Glutamatergic neuron (in vitro differentiated cells): ENCODE measurements around the gene KCNAB2. TPM values are rescaled to one million over a fixed set of nuclear protein-coding genes. Genes with fewer than 3 reads are reported as not detected.

Experiments
- DNase-seq: peaks from one replicate; pipeline ENCODE4 v3.0.0; 2022
- H3K27ac Mint-ChIP-seq: one replicate; pipeline ENCODE4 v1.8.0; 2020; ENCODE audit warnings: mild to moderate bottlenecking, mixed read lengths, inconsistent platforms; ENCODE audit not compliant: unreplicated experiment
- H3K27me3 Mint-ChIP-seq: one replicate; pipeline ENCODE4 v1.8.0; 2020; ENCODE audit warnings: mild to moderate bottlenecking, moderate library complexity, mixed read lengths, inconsistent platforms; ENCODE audit not compliant: unreplicated experiment
- H3K36me3 Mint-ChIP-seq: one replicate; pipeline ENCODE4 v1.8.0; 2020; ENCODE audit warnings: mild to moderate bottlenecking, mixed read lengths, inconsistent platforms; ENCODE audit not compliant: unreplicated experiment
- H3K4me1 Mint-ChIP-seq: one replicate; pipeline ENCODE4 v1.8.0; 2020; ENCODE audit warnings: mild to moderate bottlenecking, low read depth, mixed read lengths, inconsistent platforms; ENCODE audit not compliant: unreplicated experiment
- H3K4me3 Mint-ChIP-seq: one replicate; pipeline ENCODE4 v1.8.0; 2020; ENCODE audit warnings: mild to moderate bottlenecking, mixed read lengths, inconsistent platforms; ENCODE audit not compliant: unreplicated experiment
- H3K9me3 Mint-ChIP-seq: one replicate; pipeline ENCODE4 v1.8.0; 2020; ENCODE audit warnings: mild to moderate bottlenecking, moderate library complexity, mixed read lengths, inconsistent platforms; ENCODE audit not compliant: unreplicated experiment
- CTCF ChIP-seq: fragments of 200-600 bp; sonication (generic); IDR thresholded peaks from one replicate; pipeline ENCODE4 v1.5.0; 2021; ENCODE audit not compliant: partially characterized antibody, unreplicated experiment
- total RNA-seq: library from RNA; stranded (reverse); fragmentation: NEBNext Ultra II Directional; extraction: Animal tissue kit (Norgen Biotek cat#: 25700); gene quantifications from one replicate; pipeline ENCODE4 v1.2.1, GENCODE V29; 2021; ENCODE audit not compliant: unreplicated experiment

Gene KCNAB2
- total RNA-seq, 1 donor from 2014 or later: 20.4 TPM

DNA sequence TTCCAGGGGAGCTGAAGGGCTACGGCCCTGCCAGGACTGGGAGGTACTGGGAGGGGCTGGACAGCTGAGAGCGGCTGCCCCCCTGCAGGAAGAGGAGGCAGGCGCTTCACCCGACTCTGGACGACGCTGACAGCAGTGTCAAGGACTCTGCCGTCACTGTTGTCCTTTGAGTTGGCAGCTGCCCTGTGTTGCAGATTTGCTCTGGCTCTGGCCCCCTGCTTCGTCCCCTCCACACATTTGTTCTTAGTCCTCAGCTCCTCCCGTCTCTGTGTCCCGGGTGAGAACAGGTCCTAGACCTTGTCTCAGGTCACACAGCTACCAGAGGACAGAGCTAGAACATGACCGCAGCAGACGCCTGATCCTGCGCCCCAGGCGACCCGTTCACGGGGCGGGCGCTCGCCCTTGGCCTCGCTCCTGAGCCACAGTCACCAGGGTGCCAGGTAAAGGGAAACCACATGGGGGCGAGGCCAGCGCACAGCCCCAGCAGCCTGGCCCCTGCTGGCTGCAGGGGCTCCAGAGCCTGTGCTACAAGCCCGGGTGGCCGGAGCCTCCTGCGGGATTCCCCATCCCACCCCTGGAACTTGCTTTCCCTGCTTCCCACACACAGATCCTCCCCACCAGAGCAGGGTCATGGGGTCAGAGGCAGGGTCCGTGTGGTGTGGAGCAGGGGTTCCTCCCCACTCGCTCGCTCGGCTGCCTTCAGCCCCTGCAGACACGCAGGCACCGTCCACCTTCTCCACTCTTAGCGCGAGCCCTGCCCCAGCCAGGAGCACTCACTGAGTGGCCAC, 42.8 kb upstream of the KCNAB2 start:
- DNase-seq: peak; percentile 19
- Mint-ChIP-seq H3K4me1 (peaks cover 21% of the 10 kb centered on the region), H3K4me3 (peak overlapping the region; percentile 56), H3K27me3 (peaks cover 9% of the 10 kb centered on the region), H3K36me3 (no peaks in the 10 kb centered on the region), H3K27ac (peak overlapping the region; percentile 76), H3K9me3 (peaks cover 1% of the 10 kb centered on the region)
- TF ChIP-seq CTCF: no peak

- Mint-ChIP-seq H3K4me1 (peaks cover 21% of the 10 kb centered on the region), H3K36me3 (no peaks in the 10 kb centered on the region), H3K27me3 (peaks cover 7% of the 10 kb centered on the region), H3K27ac (peak overlapping the region; percentile 76), H3K4me3 (peak overlapping the region; percentile 70), H3K9me3 (peaks cover 1% of the 10 kb centered on the region)
- peak; percentile 35 for DNase-seq
- no peak for TF ChIP-seq CTCF
Measured at GRCh38 chr1:6003568-6004411, 41.9 kb upstream of the KCNAB2 start.

GRCh38 chr1:6004412-6005123, 41.1 kb upstream of the KCNAB2 start:
- Mint-ChIP-seq H3K4me3 (peak overlapping the region; percentile 70), H3K27ac (peak overlapping the region; percentile 76), H3K9me3 (peaks cover 2% of the 10 kb centered on the region), H3K4me1 (peaks cover 22% of the 10 kb centered on the region), H3K36me3 (no peaks in the 10 kb centered on the region), H3K27me3 (peaks cover 8% of the 10 kb centered on the region)
- peak; percentile 8 for DNase-seq
- no peak for TF ChIP-seq CTCF

DNA sequence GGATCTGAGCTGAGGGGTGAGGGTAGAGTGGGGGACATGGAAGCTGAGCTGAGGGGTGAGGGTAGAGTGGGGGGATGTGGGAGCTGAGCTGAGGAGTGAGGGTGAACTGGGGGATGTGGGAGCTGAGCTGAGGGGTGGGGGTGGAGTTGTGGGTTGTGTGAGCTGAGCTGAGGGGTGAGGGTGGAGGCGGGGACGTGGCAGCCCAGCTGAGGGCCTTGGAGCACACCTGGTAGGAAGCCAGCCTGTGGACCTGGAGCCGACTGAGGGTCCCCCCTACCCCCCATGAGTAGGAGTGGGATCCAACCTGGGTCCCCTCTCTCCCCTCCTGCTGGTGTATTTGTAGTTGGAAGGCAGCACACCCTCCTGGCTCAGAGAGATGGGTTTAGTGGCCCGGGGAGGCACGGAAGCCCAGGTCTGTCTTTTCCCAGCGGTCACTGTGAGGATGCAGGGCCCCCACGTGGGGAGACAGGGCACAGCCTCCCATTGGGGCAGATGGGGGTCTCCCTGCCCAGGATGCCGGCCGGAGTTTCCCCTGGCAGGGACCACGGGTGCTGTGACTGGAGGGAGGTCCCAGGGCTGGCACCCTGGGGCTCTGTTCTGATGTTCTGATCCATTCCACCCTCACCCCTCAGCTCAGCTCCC, 40.3 kb upstream of the KCNAB2 start:
- peaks cover 5% of the 10 kb centered on the region for H3K9me3 Mint-ChIP-seq
- no peak for DNase-seq
- peaks cover 11% of the 10 kb centered on the region for H3K27me3 Mint-ChIP-seq
- peaks cover 23% of the 10 kb centered on the region for H3K4me1 Mint-ChIP-seq
- H3K27ac Mint-ChIP-seq: no peak overlapping the region
- TF ChIP-seq CTCF: no peak
- H3K4me3 Mint-ChIP-seq: no peak overlapping the region
- H3K36me3 Mint-ChIP-seq: no peaks in the 10 kb centered on the region
